AG04450 (cell line): ENCODE data around the gene HOXA3. TPM values are rescaled to one million over a fixed set of nuclear protein-coding genes. Genes with fewer than 3 reads are reported as not detected.

Source experiments
- CTCF ChIA-PET: fragments of 300-600, 350-600 bp; formaldehyde crosslinking; extraction: SDS; loops from one replicate; lab custom pipeline; 2022; ENCODE audit warnings: antibody characterized with exemption, inconsistent platforms; lab: Charles Lee
- POLR2A ChIA-PET: fragments of 350-600 bp; formaldehyde crosslinking; extraction: SDS; loops from one replicate; lab custom pipeline; 2021; ENCODE audit warnings: antibody characterized with exemption, inconsistent platforms; lab: Yijun Ruan, JAX
- DNase-seq: peaks from one replicate; pipeline ENCODE4 v3.0.0-alpha.2; 2011; ENCODE audit warnings: low read depth, low spot score
- H3K27ac ChIP-seq: one replicate; pipeline ENCODE4 v1.5.1; 2012; ENCODE audit warnings: low read depth, low read length, control low read depth
- H3K27me3 ChIP-seq: one replicate; pipeline ENCODE4 v1.6.0; 2012; ENCODE audit warnings: low read length; ENCODE audit not compliant: control insufficient read depth, insufficient read depth
- H3K4me3 ChIP-seq: 2 replicates; pipeline ENCODE4 v1.5.1; 2011; ENCODE audit warnings: mild to moderate bottlenecking, low read depth, low read length, control low read depth
- H3K9me3 ChIP-seq: 2 replicates; pipeline ENCODE4 v1.5.1; 2012; ENCODE audit warnings: low read length; ENCODE audit not compliant: control insufficient read depth, insufficient read depth
- CTCF ChIP-seq: IDR thresholded peaks from 2 replicates; pipeline ENCODE4 v1.5.1; 2011; ENCODE audit warnings: low read depth, low read length, control low read depth, inconsistent platforms
- polyA plus RNA-seq: library from polyadenylated mRNA; depleted of rRNA; stranded (reverse); fragments of >200 nt; gene quantifications from 2 replicates; pipeline ENCODE4 v1.2.3, GENCODE V29; 2011

HOXA3 gene
- polyA plus RNA-seq, 1 experiment, result 1.6 TPM

GRCh38 chr7:27068259-27068658, 84.1 kb downstream of the HOXA3 start:
- POLR2A ChIA-PET, result no interaction called here
- CTCF ChIA-PET, result no interaction called here
- Histone ChIP-seq H3K27ac (no peak overlapping the region), H3K27me3 (no peaks in the 10 kb centered on the region), H3K9me3 (no peaks in the 10 kb centered on the region), H3K4me3 (no peak overlapping the region)
- DNase-seq, result no peak
- no peak for TF ChIP-seq CTCF

- ChIA-PET POLR2A (no interaction called here), CTCF (no interaction called here)
- no peak for DNase-seq
- TF ChIP-seq CTCF, result no peak
- Histone ChIP-seq H3K27me3 (no peaks in the 10 kb centered on the region), H3K27ac (no peak overlapping the region), H3K9me3 (no peaks in the 10 kb centered on the region), H3K4me3 (no peak overlapping the region)
Measured at GRCh38 chr7:27066148-27066547, 86.2 kb downstream of the HOXA3 start.

- H3K9me3 ChIP-seq, result no peaks in the 10 kb centered on the region
- H3K27me3 ChIP-seq, result no peaks in the 10 kb centered on the region
- no peak overlapping the region for H3K4me3 ChIP-seq
- CTCF ChIA-PET, result no interaction called here
- POLR2A ChIA-PET, result no interaction called here
- TF ChIP-seq CTCF, result no peak
- no peak for DNase-seq
- no peak overlapping the region for H3K27ac ChIP-seq
Measured at GRCh38 chr7:27065709-27066108, 86.7 kb downstream of the HOXA3 start.

GRCh38 chr7:27064661-27065060, 87.7 kb downstream of the HOXA3 start:
- H3K27me3 ChIP-seq, result no peaks in the 10 kb centered on the region
- H3K9me3 ChIP-seq, result no peaks in the 10 kb centered on the region
- H3K27ac ChIP-seq, result no peak overlapping the region
- no peak for DNase-seq
- no peak for TF ChIP-seq CTCF
- CTCF ChIA-PET, result no interaction called here
- POLR2A ChIA-PET, result no interaction called here
- H3K4me3 ChIP-seq, result no peak overlapping the region

- ChIA-PET CTCF (interaction anchor here (0.7 kb wide), 1 partner anchor 116 kb away, joined by 3 read pairs; no protein-coding TSS in a partner anchor), POLR2A (interaction anchor here (0.7 kb wide), 2 partner anchors 17 to 533 kb away, joined by 3 to 4 read pairs; no protein-coding TSS in a partner anchor)
- TF ChIP-seq CTCF, result no peak
- DNase-seq, result no peak
- Histone ChIP-seq H3K4me3 (no peak overlapping the region), H3K27ac (no peak overlapping the region), H3K27me3 (no peaks in the 10 kb centered on the region), H3K9me3 (no peaks in the 10 kb centered on the region)
Measured at GRCh38 chr7:27064159-27064558, 88.2 kb downstream of the HOXA3 start.
